22Rv1 (cell line): Measurements from ENCODE around the gene GRM7.

Experiments
- H3K27ac ChIP-seq: fragments of 450-650 bp; 2 replicates; pipeline ENCODE4 v1.5.1; 2017
- ZFX ChIP-seq: fragments of 450-650 bp; IDR thresholded peaks from 2 replicates; pipeline ENCODE4 v1.6.1; 2017; ENCODE audit warnings: antibody characterized with exemption, borderline replicate concordance
- TF ChIP-seq, protein P1 (sequence below): fragments of 450-650 bp; IDR thresholded peaks from 2 replicates; pipeline ENCODE4 v1.5.1; 2017; ENCODE audit warnings: mild to moderate bottlenecking

Gene GRM7

DNA sequence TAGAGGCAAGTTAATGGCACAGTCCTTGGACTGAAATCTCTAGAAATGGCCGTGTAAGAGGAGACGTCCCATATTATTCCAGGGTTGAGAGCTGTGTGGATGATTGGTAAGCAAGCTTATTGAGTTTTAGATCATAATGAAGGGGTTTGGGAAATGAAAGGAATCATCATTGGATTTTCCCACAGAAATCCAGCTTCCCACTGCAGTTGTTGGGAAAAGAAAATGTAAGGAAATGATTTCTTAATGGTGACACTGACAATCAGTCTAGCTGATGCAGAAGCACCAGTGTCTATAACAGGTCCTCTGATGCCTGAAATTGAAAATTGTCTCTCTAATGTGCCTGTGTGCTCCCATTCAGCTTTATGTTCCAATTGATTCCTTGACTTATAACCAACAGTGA, 728.6 kb downstream of the GRM7 start:
- TF ChIP-seq, protein P1, sequence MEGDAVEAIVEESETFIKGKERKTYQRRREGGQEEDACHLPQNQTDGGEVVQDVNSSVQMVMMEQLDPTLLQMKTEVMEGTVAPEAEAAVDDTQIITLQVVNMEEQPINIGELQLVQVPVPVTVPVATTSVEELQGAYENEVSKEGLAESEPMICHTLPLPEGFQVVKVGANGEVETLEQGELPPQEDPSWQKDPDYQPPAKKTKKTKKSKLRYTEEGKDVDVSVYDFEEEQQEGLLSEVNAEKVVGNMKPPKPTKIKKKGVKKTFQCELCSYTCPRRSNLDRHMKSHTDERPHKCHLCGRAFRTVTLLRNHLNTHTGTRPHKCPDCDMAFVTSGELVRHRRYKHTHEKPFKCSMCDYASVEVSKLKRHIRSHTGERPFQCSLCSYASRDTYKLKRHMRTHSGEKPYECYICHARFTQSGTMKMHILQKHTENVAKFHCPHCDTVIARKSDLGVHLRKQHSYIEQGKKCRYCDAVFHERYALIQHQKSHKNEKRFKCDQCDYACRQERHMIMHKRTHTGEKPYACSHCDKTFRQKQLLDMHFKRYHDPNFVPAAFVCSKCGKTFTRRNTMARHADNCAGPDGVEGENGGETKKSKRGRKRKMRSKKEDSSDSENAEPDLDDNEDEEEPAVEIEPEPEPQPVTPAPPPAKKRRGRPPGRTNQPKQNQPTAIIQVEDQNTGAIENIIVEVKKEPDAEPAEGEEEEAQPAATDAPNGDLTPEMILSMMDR: no peak
- TF ChIP-seq ZFX: no peak
- no peak overlapping the region for H3K27ac ChIP-seq

DNA sequence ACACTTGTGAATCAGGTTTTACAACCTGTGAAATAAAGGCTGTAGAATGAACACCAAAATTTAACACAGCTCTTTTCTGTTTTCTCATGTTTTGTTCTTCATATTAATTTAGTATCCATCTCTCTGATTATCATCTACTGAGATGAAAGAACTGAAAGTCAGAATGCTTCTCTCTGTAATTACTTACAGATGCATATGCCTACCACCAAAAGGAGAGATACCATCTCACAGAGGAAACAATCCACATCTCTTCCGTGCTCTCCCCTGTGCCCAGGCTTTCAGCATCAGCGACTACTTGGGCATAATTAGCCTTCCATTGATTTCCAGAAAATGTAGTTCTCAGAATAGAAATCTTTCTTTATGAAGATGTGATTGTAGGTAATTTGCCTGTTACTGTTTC, 741.4 kb downstream of the GRM7 start:
- no peak overlapping the region for H3K27ac ChIP-seq
- no peak for TF ChIP-seq ZFX
- TF ChIP-seq, protein P1: no peak

DNA sequence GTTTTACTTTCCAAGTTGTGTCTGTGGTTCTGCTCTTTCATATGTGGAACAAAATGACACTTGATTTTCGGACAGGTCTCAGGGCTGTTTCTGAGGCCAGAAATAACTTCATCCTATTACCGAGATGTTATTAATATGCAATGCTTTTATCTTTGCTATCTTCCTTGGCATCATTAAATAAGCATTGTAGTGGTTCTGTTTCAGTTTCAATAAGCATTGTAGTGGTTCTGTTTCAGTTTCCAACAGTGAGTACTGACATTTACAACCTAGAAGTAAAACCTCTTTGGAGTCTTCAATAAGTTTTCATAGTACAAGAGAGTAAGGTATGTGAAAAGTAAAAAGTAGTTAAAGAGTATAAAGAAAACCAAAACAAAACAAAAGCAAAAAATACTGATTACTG, 746.2 kb downstream of the GRM7 start:
- H3K27ac ChIP-seq: no peak overlapping the region
- TF ChIP-seq ZFX: no peak
- TF ChIP-seq, protein P1: no peak

DNA sequence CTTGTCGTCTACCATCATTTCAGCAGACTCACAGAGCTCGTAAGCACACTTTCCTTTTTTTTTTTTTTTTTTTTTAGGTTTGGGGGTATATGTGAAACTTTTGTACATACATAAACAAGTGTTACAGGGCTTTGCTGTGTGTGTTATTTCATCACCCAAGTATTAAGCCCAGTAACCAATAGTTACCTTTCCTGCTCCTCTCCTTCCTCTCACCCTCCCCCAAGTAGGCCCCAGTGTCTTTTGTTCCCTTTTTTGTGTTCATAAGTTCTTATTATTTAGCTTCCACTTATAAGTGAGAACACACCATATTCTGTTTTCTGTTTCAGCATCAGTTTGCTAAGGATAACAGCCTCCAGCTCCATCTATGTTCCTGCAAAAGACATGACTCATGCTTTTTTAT, 746.8 kb downstream of the GRM7 start:
- TF ChIP-seq ZFX: no peak
- TF ChIP-seq, protein P1: no peak
- H3K27ac ChIP-seq: no peak overlapping the region

DNA sequence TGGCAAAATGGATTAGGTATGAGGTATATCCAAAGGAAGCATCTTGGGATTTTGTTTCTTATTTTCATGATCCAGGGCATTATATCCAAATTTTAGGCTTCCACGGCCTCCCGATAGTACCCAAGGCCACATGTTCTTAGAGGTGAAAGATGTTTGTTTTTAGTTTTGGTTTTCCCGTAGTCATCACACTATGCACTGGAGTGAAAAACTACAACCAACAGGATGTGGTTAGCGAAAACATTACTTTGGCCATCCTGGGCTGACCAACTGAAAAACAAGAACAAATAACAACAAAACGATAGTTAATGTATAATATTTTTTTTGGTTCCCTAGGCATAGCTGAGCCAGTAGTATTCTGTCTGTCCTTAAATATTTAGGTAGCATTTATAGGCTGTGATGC, 749.7 kb downstream of the GRM7 start:
- TF ChIP-seq, protein P1: no peak
- no peak for TF ChIP-seq ZFX
- no peak overlapping the region for H3K27ac ChIP-seq

DNA sequence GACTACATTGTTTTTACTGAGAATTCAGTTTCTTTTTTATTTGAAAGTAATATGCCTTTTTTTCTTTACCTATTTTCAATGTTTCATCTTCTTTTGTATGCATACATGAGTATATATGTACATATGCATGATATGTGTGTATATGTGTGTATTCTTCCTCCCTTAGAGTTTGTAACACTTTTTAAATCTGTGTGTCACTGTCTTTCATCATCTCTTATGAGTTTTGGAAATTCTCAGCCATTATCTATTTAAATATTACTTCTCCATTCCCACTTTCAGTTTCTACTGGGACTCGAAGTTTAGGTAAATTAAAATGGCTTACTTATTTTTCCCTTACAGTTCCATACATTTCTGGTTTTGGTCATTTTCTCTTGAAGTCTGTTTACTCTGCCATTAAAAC, 754.1 kb downstream of the GRM7 start:
- no peak for TF ChIP-seq ZFX
- TF ChIP-seq, protein P1: no peak
- H3K27ac ChIP-seq: no peak overlapping the region

DNA sequence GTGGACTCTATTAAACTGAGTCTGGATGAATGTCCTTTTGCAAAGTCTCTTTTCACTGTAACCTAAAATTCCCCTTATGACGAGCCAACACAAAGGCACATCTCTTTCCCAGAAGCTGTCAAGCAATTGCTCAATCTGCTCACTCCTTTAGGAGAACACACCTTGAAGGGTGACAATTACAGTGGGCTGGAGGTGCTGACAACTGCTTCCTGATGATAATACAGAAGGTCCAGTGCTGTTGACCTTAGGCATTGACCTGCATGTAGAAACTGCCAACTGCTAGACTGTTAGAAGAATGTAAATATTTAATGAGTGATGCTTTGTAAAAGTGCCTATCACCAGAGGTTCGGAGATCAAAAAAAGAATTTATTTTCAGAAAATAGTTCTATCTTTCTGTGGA, 757.7 kb downstream of the GRM7 start:
- H3K27ac ChIP-seq: no peak overlapping the region
- TF ChIP-seq, protein P1: no peak
- TF ChIP-seq ZFX: no peak
